Stimulated activated CD4-positive, alpha-beta T cell treated with anti-CD3 and anti-CD28 coated beads, Interleukin-12 subunit alpha, Interleukin-12 subunit beta, amount 100 ng/mL, for 4 hours (primary cell): ENCODE results near the gene PEAR1.
"Not testable (repeated sequence)": the region's sequence is repeated elsewhere in the genome, so short reads cannot be mapped to it uniquely, and the experiment has no call there.

Source experiments
- DNase-seq: peaks from one replicate; pipeline ENCODE4 v3.0.0-alpha.2; 2020

Gene PEAR1

GRCh38 chr1:156923670-156924477 lies 30.4 kb downstream of the PEAR1 start:
- no peak for DNase-seq

GRCh38 chr1:156924478-156925153 lies 31.1 kb downstream of the PEAR1 start:
- no peak for DNase-seq

GRCh38 chr1:156925154-156926010 lies 31.9 kb downstream of the PEAR1 start:
- DNase-seq, result no peak

- DNase-seq, result no peak
Measured at GRCh38 chr1:156926175-156926574, 32.7 kb downstream of the PEAR1 start.

- not testable (repeated sequence) for DNase-seq
Measured at GRCh38 chr1:156926695-156927094, 33.2 kb downstream of the PEAR1 start.

GRCh38 chr1:156927215-156928042 lies 33.9 kb downstream of the PEAR1 start:
- peak; percentile 64 for DNase-seq

- DNase-seq, result no peak
Measured at GRCh38 chr1:156928043-156928602, 34.6 kb downstream of the PEAR1 start.

- no peak for DNase-seq
Measured at GRCh38 chr1:156929596-156930238, 36.2 kb downstream of the PEAR1 start.

- DNase-seq, result no peak
Measured at GRCh38 chr1:156930483-156930882, 37.0 kb downstream of the PEAR1 start.

- no peak for DNase-seq
Measured at GRCh38 chr1:156931211-156931952, 37.9 kb downstream of the PEAR1 start.

GRCh38 chr1:156931974-156932710 lies 38.6 kb downstream of the PEAR1 start:
- DNase-seq, result no peak

GRCh38 chr1:156933136-156933535 lies 39.6 kb downstream of the PEAR1 start:
- no peak for DNase-seq

GRCh38 chr1:156935505-156936128 lies 42.1 kb downstream of the PEAR1 start:
- no peak for DNase-seq

- no peak for DNase-seq
Measured at GRCh38 chr1:156936191-156936590, 42.7 kb downstream of the PEAR1 start.

- no peak for DNase-seq
Measured at GRCh38 chr1:156936721-156937220, 43.3 kb downstream of the PEAR1 start.

GRCh38 chr1:156937883-156938282 lies 44.4 kb downstream of the PEAR1 start:
- no peak for DNase-seq

- no peak for DNase-seq
Measured at GRCh38 chr1:156938813-156939212, 45.3 kb downstream of the PEAR1 start.

GRCh38 chr1:156939786-156940334 lies 46.3 kb downstream of the PEAR1 start:
- DNase-seq, result no peak

GRCh38 chr1:156941675-156942074 lies 48.2 kb downstream of the PEAR1 start:
- no peak for DNase-seq
